Right cardiac atrium (tissue), 5 donors: Measurements from ENCODE around the gene TAS1R1. TPM values are rescaled to one million over a fixed set of nuclear protein-coding genes. Genes with fewer than 3 reads are reported as not detected.

ENCODE experiments used
- ATAC-seq, 2 donors: fragments of 200-7000 bp; cut with Tn5 transposase; one replicate each; pipeline versions ENCODE4 v1.8.0 to v1.9.1; 2020; ENCODE audit warnings: moderate library complexity in 2 of 2, mild to moderate bottlenecking in 1 of 2
- DNase-seq, 3 donors: peaks; one replicate each; pipeline ENCODE4 v3.0.0-alpha.2; 2020
- H3K27ac ChIP-seq: one replicate; pipeline ENCODE4 v1.5.1; 2013; ENCODE audit warnings: mild to moderate bottlenecking, low read length, control low read depth, moderate library complexity
- H3K27me3 ChIP-seq: one replicate; pipeline ENCODE4 v1.6.1; 2013; ENCODE audit not compliant: control insufficient read depth, insufficient read depth
- H3K4me1 ChIP-seq: one replicate; pipeline ENCODE4 v1.6.1; 2013; ENCODE audit warnings: low read length; ENCODE audit not compliant: control insufficient read depth, insufficient read depth
- H3K4me3 ChIP-seq: one replicate; pipeline ENCODE4 v1.5.1; 2013; ENCODE audit warnings: low read length, control low read depth
- H3K9me3 ChIP-seq: one replicate; pipeline ENCODE4 v1.6.1; 2013; ENCODE audit warnings: low read length; ENCODE audit not compliant: control insufficient read depth
- WGBS: extraction: QIAGEN DNeasy Blood & Tissue Kit; methylation state at CpG from one replicate; pipeline ENCODE4 v1.1.7; 2013; 5-methylcytosine and 5-hydroxymethylcytosine counted together
- intact Hi-C, 4 donors: fragments of 100-400 bp; cut with DNase I; formaldehyde crosslinking; loops; one replicate each; pipeline versions ENCODE4 v1.11.0 to v1.14.0; 2022 to 2023
- long read RNA-seq, 4 donors: library from polyadenylated mRNA; unstranded; transcript quantifications; one replicate each; pipeline ENCODE4 v2.0.0, GENCODE V29; 2020 to 2021
- polyA plus RNA-seq: library from polyadenylated mRNA; stranded (reverse); fragments of 200-250 nt; gene quantifications from one replicate; pipeline ENCODE4 v1.2.3, GENCODE V29; 2013
- total RNA-seq, 4 donors: library from RNA; stranded (reverse); fragmentation: NEBNext Ultra II Directional; extraction: Animal tissue kit (Norgen Biotek cat#: 25700); gene quantifications; one replicate each; pipeline ENCODE4 v1.2.1, GENCODE V29; 2021
- donor health status: healthy with polysubstance abuse.
- donor health status: DM: no; HTN: yes; CAD: no.
- donor health status: DM: no; HTN: no; CAD: no.
- donor health status: DM: no; HTN: yes; CAD: no; lungs with severe emphysema.
- donor health status: DM: yes; HTN: yes; CAD: no.

The TAS1R1 gene
- total RNA-seq = not detected
- not detected for polyA plus RNA-seq
- long read RNA-seq, donor 1 = 0 reads
- long read RNA-seq, donor 2 = 0 reads
- long read RNA-seq, donor 3 = 0 reads
- long read RNA-seq, donor 4 = 0 reads

GRCh38 chr1:6554907-6555778, at the start of gene TAS1R1:
TAS1R1 (plus strand) TSS chr1:6555307; CDS start chr1:6555374, 67 bp downstream.
- intact Hi-C loops = loop anchor here in 3 of 4 donors (5.0 to 10.0 kb wide), 3 partner anchors 80 to 92 kb away; no protein-coding TSS in a partner anchor
- Histone ChIP-seq H3K9me3 (no peaks in the 10 kb centered on the region), H3K4me3 (peak within 1 kb of the TSS; percentile 82), H3K4me1 (peaks cover 2% of the 10 kb centered on the region), H3K27me3 (no peaks in the 10 kb centered on the region), H3K27ac (peak within 1 kb of the TSS; percentile 54)
- DNase-seq = peak; percentile 51 to 72 (median 70)
- ATAC-seq = peak; percentile 29 to 36
- WGBS = 70% methylated on average over 19 of the region's 19 CpGs

DNA sequence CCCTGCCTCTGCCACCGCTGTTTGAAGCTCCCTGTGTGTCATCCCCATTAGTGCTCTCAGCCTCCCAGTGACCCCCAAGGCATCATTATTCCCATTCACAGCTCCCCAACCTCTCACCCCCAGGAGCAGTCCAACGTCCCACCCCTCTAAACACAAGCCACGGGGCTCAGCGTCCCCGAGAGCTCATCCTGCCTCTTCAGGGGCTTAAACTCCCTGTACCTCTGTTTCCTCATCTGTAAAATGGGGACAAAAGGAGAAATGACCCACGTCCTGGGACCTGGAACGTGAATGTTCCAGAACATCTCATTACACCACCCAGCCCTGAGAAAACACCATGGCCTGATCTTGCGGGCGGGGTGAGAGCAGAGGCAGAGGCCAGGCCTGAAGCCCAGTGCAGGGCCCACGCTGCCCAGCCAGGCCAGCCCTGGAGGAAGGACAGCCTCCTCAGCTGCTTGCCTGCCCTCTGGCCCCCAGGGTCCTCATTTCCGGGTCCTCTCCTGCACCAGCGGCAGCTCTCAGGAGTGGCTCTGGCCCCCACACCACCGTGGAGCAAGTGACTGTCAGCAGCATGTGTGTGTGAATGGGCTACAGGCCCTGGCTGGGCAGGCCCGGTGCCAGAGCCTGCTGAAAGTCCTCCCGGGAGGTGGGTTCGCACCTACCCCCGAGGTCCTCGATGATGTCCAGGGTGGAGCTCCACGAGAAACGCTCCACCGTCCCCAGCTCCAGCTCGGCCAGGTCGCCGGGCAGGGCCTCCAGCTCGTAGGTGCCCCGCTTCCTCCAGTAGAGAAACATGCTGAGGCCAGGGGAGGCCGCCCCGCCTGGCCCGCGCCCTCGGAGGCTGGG, 49.5 kb upstream of the TAS1R1 start:
- no peak for ATAC-seq
- Histone ChIP-seq H3K27me3 (no peaks in the 10 kb centered on the region), H3K4me1 (peaks cover 3% of the 10 kb centered on the region), H3K9me3 (no peaks in the 10 kb centered on the region), H3K4me3 (no peak overlapping the region), H3K27ac (no peak overlapping the region)
- peak in 1 of 3 donors; percentile 57 for DNase-seq
- WGBS = 82% methylated on average over 31 of the region's 31 CpGs
- intact Hi-C loops = no loop called here

GRCh38 chr1:6506210-6507036, 48.7 kb upstream of the TAS1R1 start:
- Histone ChIP-seq H3K9me3 (no peaks in the 10 kb centered on the region), H3K27me3 (no peaks in the 10 kb centered on the region), H3K4me3 (no peak overlapping the region), H3K27ac (no peak overlapping the region), H3K4me1 (peaks cover 3% of the 10 kb centered on the region)
- intact Hi-C loops = no loop called here
- DNase-seq (peak in 2 of 3 donors; percentile 35 to 55), ATAC-seq (no peak)
- WGBS = 79% methylated on average over 31 of the region's 31 CpGs

DNA sequence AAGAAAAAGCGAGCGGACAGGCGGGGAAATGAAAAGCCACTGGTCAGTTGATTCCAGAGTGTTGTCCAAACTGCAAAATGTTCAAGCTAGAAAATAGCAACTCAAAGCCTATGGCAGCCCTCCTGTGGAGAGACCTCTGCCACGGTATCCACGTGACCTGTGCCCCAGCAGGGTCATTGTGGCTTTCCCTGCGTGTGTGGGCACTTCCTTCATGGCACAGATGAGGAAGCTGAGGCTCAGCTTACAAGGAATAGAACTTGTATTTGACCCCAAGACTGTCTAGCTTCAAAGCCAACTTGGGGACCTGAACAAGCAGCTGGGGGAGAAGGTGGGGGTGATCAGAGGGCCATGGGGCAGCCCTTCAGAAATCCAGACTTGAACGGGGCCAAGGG, 48.1 kb upstream of the TAS1R1 start:
- DNase-seq (peak in 1 of 3 donors; percentile 11), ATAC-seq (no peak)
- H3K27ac ChIP-seq = no peak overlapping the region
- no peak overlapping the region for H3K4me3 ChIP-seq
- no peaks in the 10 kb centered on the region for H3K4me1 ChIP-seq
- intact Hi-C loops = no loop called here
- H3K27me3 ChIP-seq = no peaks in the 10 kb centered on the region
- H3K9me3 ChIP-seq = no peaks in the 10 kb centered on the region
- WGBS = 74% methylated on average over 7 of the region's 7 CpGs

GRCh38 chr1:6507461-6507911, 47.6 kb upstream of the TAS1R1 start:
- no peak overlapping the region for H3K4me3 ChIP-seq
- intact Hi-C loops = no loop called here
- DNase-seq = peak in 1 of 3 donors; percentile 64
- H3K27me3 ChIP-seq = no peaks in the 10 kb centered on the region
- WGBS = 60% methylated on average over 12 of the region's 12 CpGs
- H3K9me3 ChIP-seq = no peaks in the 10 kb centered on the region
- no peak for ATAC-seq
- H3K27ac ChIP-seq = no peak overlapping the region
- H3K4me1 ChIP-seq = no peaks in the 10 kb centered on the region

DNA sequence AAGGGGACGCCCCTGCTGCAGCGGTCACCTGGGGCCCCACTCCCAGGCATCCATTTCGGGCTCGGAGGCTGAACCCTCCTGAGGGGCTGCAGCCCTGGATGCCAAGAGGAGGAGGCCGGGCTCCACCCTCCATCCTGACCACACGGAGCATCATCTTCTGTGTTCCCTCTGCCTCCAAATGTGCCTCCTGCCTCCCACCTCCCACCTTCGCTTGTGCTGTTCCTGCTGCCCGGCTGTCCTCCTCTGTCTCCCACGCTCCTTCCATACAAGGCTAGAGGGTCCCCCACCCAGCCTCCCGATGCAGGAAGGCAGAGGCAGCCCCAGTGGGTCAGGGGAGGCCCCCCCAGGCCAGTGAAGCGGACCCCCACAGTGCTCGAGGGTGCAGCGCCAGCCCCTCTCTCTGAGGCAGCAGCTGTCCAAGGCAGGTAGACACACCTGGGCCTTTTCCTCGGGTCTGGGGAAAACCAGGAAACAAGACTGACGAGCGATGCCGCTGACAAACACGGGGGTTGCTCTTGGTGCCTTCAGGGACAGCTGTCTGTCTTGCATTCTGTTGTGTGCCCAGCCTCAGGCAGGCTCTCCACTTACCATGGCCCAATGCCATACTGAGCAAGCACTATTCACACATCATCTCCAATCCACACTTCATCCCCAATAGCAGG, 46.8 kb upstream of the TAS1R1 start:
- WGBS = 84% methylated on average over 18 of the region's 18 CpGs
- no peak overlapping the region for H3K27ac ChIP-seq
- DNase-seq = peak in 2 of 3 donors; percentile 33 to 45
- no peak overlapping the region for H3K4me3 ChIP-seq
- no peaks in the 10 kb centered on the region for H3K27me3 ChIP-seq
- no peaks in the 10 kb centered on the region for H3K4me1 ChIP-seq
- ATAC-seq = no peak
- no peaks in the 10 kb centered on the region for H3K9me3 ChIP-seq
- intact Hi-C loops = no loop called here

GRCh38 chr1:6508816-6509189, 46.3 kb upstream of the TAS1R1 start:
- Histone ChIP-seq H3K4me3 (no peak overlapping the region), H3K9me3 (no peaks in the 10 kb centered on the region), H3K27me3 (no peaks in the 10 kb centered on the region), H3K27ac (no peak overlapping the region), H3K4me1 (no peaks in the 10 kb centered on the region)
- ATAC-seq = no peak
- intact Hi-C loops = no loop called here
- DNase-seq = peak in 2 of 3 donors; percentile 16 to 33
- 83% methylated on average over 11 of the region's 11 CpGs for WGBS

GRCh38 chr1:6509220-6509918, 45.7 kb upstream of the TAS1R1 start:
- Histone ChIP-seq H3K27ac (no peak overlapping the region), H3K4me1 (no peaks in the 10 kb centered on the region), H3K4me3 (no peak overlapping the region), H3K27me3 (no peaks in the 10 kb centered on the region), H3K9me3 (no peaks in the 10 kb centered on the region)
- ATAC-seq (no peak), DNase-seq (peak in 2 of 3 donors; percentile 33 to 44)
- intact Hi-C loops = no loop called here
- WGBS = 57% methylated on average over 20 of the region's 20 CpGs

- no peaks in the 10 kb centered on the region for H3K27me3 ChIP-seq
- WGBS = 80% methylated on average over 10 of the region's 10 CpGs
- H3K9me3 ChIP-seq = no peaks in the 10 kb centered on the region
- ATAC-seq (peak in 1 of 2 donors; percentile 32), DNase-seq (peak in 2 of 3 donors; percentile 56 to 67)
- intact Hi-C loops = no loop called here
- H3K27ac ChIP-seq = no peak overlapping the region
- H3K4me1 ChIP-seq = no peaks in the 10 kb centered on the region
- no peak overlapping the region for H3K4me3 ChIP-seq
Measured at GRCh38 chr1:6509919-6510291, 45.2 kb upstream of the TAS1R1 start.
